C4-2B (cell line): Measurements from ENCODE around the gene POLR1D.

Source experiments
- ZFX ChIP-seq: fragments of 450-650 bp; IDR thresholded peaks from 2 replicates; pipeline ENCODE4 v1.6.1; 2017
- TF ChIP-seq, protein P1 (sequence below): fragments of 450-650 bp; conservative IDR thresholded peaks from 2 replicates; pipeline ENCODE4 v1.5.1; 2017; ENCODE audit warnings: mild to moderate bottlenecking

GRCh38 chr13:27601208-27601607, 20.5 kb upstream of the POLR1D start:
- TF ChIP-seq, protein P1, sequence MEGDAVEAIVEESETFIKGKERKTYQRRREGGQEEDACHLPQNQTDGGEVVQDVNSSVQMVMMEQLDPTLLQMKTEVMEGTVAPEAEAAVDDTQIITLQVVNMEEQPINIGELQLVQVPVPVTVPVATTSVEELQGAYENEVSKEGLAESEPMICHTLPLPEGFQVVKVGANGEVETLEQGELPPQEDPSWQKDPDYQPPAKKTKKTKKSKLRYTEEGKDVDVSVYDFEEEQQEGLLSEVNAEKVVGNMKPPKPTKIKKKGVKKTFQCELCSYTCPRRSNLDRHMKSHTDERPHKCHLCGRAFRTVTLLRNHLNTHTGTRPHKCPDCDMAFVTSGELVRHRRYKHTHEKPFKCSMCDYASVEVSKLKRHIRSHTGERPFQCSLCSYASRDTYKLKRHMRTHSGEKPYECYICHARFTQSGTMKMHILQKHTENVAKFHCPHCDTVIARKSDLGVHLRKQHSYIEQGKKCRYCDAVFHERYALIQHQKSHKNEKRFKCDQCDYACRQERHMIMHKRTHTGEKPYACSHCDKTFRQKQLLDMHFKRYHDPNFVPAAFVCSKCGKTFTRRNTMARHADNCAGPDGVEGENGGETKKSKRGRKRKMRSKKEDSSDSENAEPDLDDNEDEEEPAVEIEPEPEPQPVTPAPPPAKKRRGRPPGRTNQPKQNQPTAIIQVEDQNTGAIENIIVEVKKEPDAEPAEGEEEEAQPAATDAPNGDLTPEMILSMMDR = no peak
- TF ChIP-seq ZFX = no peak
